NB4 (cell line): ENCODE results near the gene SPCS1.

Source experiments
- DNase-seq: peaks from one replicate; pipeline ENCODE4 v3.0.0; 2010; ENCODE audit warnings: low read depth
- H3K4me3 ChIP-seq: one replicate; pipeline ENCODE4 v1.5.1; 2011; ENCODE audit warnings: mild to moderate bottlenecking, low read depth, low read length, moderate library complexity
- MYC ChIP-seq: IDR thresholded peaks from 2 replicates; pipeline ENCODE4 v1.6.1; 2011; ENCODE audit warnings: low read depth, low read length
- POLR2A ChIP-seq: IDR thresholded peaks from 2 replicates; pipeline ENCODE4 v1.6.1; 2011; ENCODE audit warnings: mild to moderate bottlenecking; ENCODE audit not compliant: insufficient read length; ENCODE audit errors: extremely low read depth
- TF ChIP-seq, protein P1 (sequence below): IDR thresholded peaks from 2 replicates; pipeline ENCODE4 v1.6.1; 2011; ENCODE audit warnings: low read depth, low read length
- TF ChIP-seq, protein P2 (sequence below): IDR thresholded peaks from one replicate; pipeline ENCODE4 v1.5.1; 2012; ENCODE audit warnings: low read depth, low read length

Gene SPCS1

DNA sequence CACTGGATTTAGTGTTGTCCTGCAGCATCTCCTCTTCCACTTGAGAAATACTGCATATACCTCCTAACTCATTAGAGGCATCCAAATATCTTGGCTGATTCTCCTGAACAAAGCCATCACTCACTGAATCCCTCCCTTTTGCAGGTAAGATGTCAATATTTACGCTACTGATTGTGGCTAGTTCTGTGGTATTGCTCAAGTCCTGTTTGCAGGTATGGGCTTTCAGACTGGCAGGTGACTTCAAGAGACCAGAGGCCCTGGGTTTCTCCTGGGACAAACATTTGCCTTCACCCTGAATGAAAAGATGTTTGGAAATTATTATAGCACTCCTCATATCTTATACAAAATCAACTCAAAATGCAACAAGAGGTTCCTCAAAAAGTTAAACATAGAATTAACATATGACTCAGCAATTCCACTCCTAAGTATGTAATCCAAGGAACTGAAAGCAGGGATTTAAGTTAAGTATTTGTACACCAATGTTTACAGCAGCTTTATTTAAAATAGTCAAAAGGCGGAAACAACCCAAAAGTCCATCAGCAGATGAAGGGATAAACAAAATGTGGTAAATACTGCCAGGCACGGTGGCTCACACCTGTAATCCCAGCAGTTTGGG is 46.2 kb downstream of the SPCS1 start:
- no peak for DNase-seq
- H3K4me3 ChIP-seq = no peak overlapping the region
- TF ChIP-seq POLR2A (no peak), MYC (no peak)
- TF ChIP-seq, protein P1, sequence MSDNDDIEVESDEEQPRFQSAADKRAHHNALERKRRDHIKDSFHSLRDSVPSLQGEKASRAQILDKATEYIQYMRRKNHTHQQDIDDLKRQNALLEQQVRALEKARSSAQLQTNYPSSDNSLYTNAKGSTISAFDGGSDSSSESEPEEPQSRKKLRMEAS = no peak
- TF ChIP-seq, protein P2, sequence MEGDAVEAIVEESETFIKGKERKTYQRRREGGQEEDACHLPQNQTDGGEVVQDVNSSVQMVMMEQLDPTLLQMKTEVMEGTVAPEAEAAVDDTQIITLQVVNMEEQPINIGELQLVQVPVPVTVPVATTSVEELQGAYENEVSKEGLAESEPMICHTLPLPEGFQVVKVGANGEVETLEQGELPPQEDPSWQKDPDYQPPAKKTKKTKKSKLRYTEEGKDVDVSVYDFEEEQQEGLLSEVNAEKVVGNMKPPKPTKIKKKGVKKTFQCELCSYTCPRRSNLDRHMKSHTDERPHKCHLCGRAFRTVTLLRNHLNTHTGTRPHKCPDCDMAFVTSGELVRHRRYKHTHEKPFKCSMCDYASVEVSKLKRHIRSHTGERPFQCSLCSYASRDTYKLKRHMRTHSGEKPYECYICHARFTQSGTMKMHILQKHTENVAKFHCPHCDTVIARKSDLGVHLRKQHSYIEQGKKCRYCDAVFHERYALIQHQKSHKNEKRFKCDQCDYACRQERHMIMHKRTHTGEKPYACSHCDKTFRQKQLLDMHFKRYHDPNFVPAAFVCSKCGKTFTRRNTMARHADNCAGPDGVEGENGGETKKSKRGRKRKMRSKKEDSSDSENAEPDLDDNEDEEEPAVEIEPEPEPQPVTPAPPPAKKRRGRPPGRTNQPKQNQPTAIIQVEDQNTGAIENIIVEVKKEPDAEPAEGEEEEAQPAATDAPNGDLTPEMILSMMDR = no peak

DNA sequence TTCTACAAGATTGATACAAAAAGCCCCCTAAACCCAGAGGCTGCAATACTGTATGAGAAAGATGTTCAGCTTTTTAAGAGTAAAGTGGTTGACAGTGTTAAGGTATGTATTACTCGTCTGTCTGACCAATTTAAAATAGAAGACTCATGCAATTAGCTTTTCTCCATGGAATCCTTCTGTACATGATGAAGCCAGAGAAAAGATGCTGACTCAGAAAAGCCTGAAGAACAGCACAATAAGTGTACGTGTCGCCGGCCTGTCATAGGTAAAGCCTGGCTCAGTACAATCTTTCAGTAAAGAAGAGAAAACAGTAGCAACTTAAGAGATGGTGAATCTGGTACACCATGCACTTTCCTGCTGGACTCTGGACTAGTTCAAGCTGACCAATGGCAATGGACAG is 48.5 kb downstream of the SPCS1 start:
- DNase-seq = no peak

DNA sequence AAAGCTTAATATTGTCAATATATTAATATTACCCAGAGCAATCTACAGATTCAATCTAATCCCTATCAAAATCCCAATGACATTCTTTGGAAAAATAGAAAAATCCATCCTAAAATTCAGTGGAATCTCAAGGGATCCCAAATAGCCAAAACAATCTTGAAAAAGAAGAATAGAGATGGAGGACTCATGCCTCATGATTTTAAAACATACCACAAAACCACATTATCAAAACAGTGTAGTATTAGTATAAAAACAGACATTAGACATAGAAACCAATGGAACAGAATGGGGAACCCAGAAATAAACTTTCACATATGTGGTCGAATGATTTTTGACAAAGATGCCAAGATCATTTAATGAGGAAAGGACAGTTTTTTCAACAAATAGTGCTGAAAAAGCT is 50.2 kb downstream of the SPCS1 start:
- TF ChIP-seq, protein P1 = no peak
- no peak for TF ChIP-seq POLR2A
- no peak for TF ChIP-seq MYC
- TF ChIP-seq, protein P2 = no peak
- no peak for DNase-seq
- H3K4me3 ChIP-seq = no peak overlapping the region

More for the DNA sequence above, 48.5 kb downstream of the SPCS1 start:
- no peak overlapping the region for H3K4me3 ChIP-seq
- TF ChIP-seq POLR2A (no peak), MYC (no peak)
- TF ChIP-seq, protein P2 = no peak
- TF ChIP-seq, protein P1 = no peak
